HG02943 (cell line): ENCODE results near the gene DDR2.
"Not testable (repeated sequence)": the region's sequence is repeated elsewhere in the genome, so short reads cannot be mapped to it uniquely, and the experiment has no call there.

ENCODE experiments used
- ATAC-seq: cut with Tn5 transposase; IDR thresholded peaks from one replicate; pipeline ENCODE4 v1.9.1; 2021; ENCODE audit warnings: mild to moderate bottlenecking, low read depth, moderate library complexity; ENCODE audit not compliant: unreplicated experiment

The DDR2 gene

GRCh38 chr1:162632217-162632666 is at the start of gene DDR2:
TSS of gene DDR2 (plus strand) at chr1:162632464. CDS start at chr1:162719064, 86,600 bp downstream.
- no peak for ATAC-seq

GRCh38 chr1:162582901-162583300 is 49.4 kb upstream of the DDR2 start:
- ATAC-seq = not testable (repeated sequence)

GRCh38 chr1:162585101-162585500 is 47.2 kb upstream of the DDR2 start:
- not testable (repeated sequence) for ATAC-seq

GRCh38 chr1:162587347-162587746 is 44.9 kb upstream of the DDR2 start:
- no peak for ATAC-seq

- no peak for ATAC-seq
These were observed 44.5 kb upstream of the DDR2 start for GRCh38 chr1:162587761-162588260.

GRCh38 chr1:162590101-162590500 is 42.2 kb upstream of the DDR2 start:
- no peak for ATAC-seq

GRCh38 chr1:162590686-162591085 is 41.6 kb upstream of the DDR2 start:
- no peak for ATAC-seq

- no peak for ATAC-seq
These were observed 35.6 kb upstream of the DDR2 start for GRCh38 chr1:162596514-162597170.

GRCh38 chr1:162599451-162599850 is 32.8 kb upstream of the DDR2 start:
- ATAC-seq = no peak

GRCh38 chr1:162603117-162603516 is 29.1 kb upstream of the DDR2 start:
- not testable (repeated sequence) for ATAC-seq

GRCh38 chr1:162605225-162605927 is 26.9 kb upstream of the DDR2 start:
- ATAC-seq = no peak

GRCh38 chr1:162609306-162609705 is 23.0 kb upstream of the DDR2 start:
- no peak for ATAC-seq

- ATAC-seq = no peak
These were observed 19.5 kb upstream of the DDR2 start for GRCh38 chr1:162612606-162613400.

GRCh38 chr1:162616848-162617247 is 15.4 kb upstream of the DDR2 start:
- ATAC-seq = no peak

GRCh38 chr1:162617513-162617912 is 14.8 kb upstream of the DDR2 start:
- ATAC-seq = no peak

- no peak for ATAC-seq
These were observed 13.2 kb upstream of the DDR2 start for GRCh38 chr1:162619076-162619475.

- ATAC-seq = no peak
These were observed 11.0 kb upstream of the DDR2 start for GRCh38 chr1:162621256-162621655.

GRCh38 chr1:162625679-162626078 is 6.6 kb upstream of the DDR2 start:
- no peak for ATAC-seq

- ATAC-seq = no peak
These were observed 6.2 kb upstream of the DDR2 start for GRCh38 chr1:162626094-162626493.

- ATAC-seq = no peak
These were observed 5.5 kb upstream of the DDR2 start for GRCh38 chr1:162626761-162627160.

- ATAC-seq = no peak
These were observed 4.5 kb upstream of the DDR2 start for GRCh38 chr1:162627662-162628296.
